HUES48 (cell line): ENCODE measurements around the gene U2AF1L4.

Experiments used
- H3K27ac ChIP-seq: one replicate; pipeline ENCODE4 v1.7.0; 2013; ENCODE audit warnings: low read depth, low read length, inconsistent platforms
- H3K27me3 ChIP-seq: 2 replicates; pipeline ENCODE4 v1.6.1; 2013; ENCODE audit warnings: mild to moderate bottlenecking, low read length; ENCODE audit not compliant: control insufficient read depth, insufficient read depth
- H3K36me3 ChIP-seq: 2 replicates; pipeline ENCODE4 v1.6.1; 2013; ENCODE audit warnings: low read length; ENCODE audit not compliant: control insufficient read depth, insufficient read depth
- H3K4me1 ChIP-seq: 2 replicates; pipeline ENCODE4 v1.6.1; 2013; ENCODE audit warnings: mild to moderate bottlenecking, low read length; ENCODE audit not compliant: control insufficient read depth, insufficient read depth
- H3K4me3 ChIP-seq: 2 replicates; pipeline ENCODE4 v1.5.1; 2013; ENCODE audit warnings: mild to moderate bottlenecking, low read depth, low read length
- H3K9ac ChIP-seq: 2 replicates; pipeline ENCODE4 v1.6.1; 2013; ENCODE audit warnings: mild to moderate bottlenecking, low read depth, low read length, moderate library complexity
- H3K9me3 ChIP-seq: 2 replicates; pipeline ENCODE4 v1.6.1; 2013; ENCODE audit warnings: low read length; ENCODE audit not compliant: control insufficient read depth, insufficient read depth

The U2AF1L4 gene

GRCh38 chr19:35755550-35756376, 10.5 kb upstream of the U2AF1L4 start:
- peaks cover 17% of the 10 kb centered on the region; the same call in 1 of the 2 replicates for H3K36me3 ChIP-seq
- peak overlapping the region; percentile 64 for H3K4me3 ChIP-seq
- H3K27me3 ChIP-seq: peaks cover 3% of the 10 kb centered on the region; the same call in 1 of the 2 replicates
- H3K4me1 ChIP-seq: peaks cover 9% of the 10 kb centered on the region; the same call in 1 of the 2 replicates
- no peak overlapping the region for H3K9ac ChIP-seq
- H3K27ac ChIP-seq: no peak overlapping the region
- no peaks in the 10 kb centered on the region for H3K9me3 ChIP-seq

- H3K4me1 ChIP-seq: peaks cover 9% of the 10 kb centered on the region; the same call in 1 of the 2 replicates
- H3K4me3 ChIP-seq: peak overlapping the region; percentile 64
- peaks cover 3% of the 10 kb centered on the region; the same call in 1 of the 2 replicates for H3K27me3 ChIP-seq
- H3K9ac ChIP-seq: no peak overlapping the region
- H3K36me3 ChIP-seq: peaks cover 14% of the 10 kb centered on the region; the same call in 1 of the 2 replicates
- no peaks in the 10 kb centered on the region for H3K9me3 ChIP-seq
- H3K27ac ChIP-seq: no peak overlapping the region
These were observed 9.9 kb upstream of the U2AF1L4 start for GRCh38 chr19:35755131-35755549.

GRCh38 chr19:35754370-35755130, 9.3 kb upstream of the U2AF1L4 start:
- no peak overlapping the region for H3K4me3 ChIP-seq
- H3K27me3 ChIP-seq: peaks cover 3% of the 10 kb centered on the region; the same call in 1 of the 2 replicates
- no peaks in the 10 kb centered on the region for H3K9me3 ChIP-seq
- H3K9ac ChIP-seq: no peak overlapping the region
- peaks cover 8% of the 10 kb centered on the region; the same call in 1 of the 2 replicates for H3K36me3 ChIP-seq
- H3K4me1 ChIP-seq: peaks cover 9% of the 10 kb centered on the region; the same call in 1 of the 2 replicates
- H3K27ac ChIP-seq: no peak overlapping the region

DNA sequence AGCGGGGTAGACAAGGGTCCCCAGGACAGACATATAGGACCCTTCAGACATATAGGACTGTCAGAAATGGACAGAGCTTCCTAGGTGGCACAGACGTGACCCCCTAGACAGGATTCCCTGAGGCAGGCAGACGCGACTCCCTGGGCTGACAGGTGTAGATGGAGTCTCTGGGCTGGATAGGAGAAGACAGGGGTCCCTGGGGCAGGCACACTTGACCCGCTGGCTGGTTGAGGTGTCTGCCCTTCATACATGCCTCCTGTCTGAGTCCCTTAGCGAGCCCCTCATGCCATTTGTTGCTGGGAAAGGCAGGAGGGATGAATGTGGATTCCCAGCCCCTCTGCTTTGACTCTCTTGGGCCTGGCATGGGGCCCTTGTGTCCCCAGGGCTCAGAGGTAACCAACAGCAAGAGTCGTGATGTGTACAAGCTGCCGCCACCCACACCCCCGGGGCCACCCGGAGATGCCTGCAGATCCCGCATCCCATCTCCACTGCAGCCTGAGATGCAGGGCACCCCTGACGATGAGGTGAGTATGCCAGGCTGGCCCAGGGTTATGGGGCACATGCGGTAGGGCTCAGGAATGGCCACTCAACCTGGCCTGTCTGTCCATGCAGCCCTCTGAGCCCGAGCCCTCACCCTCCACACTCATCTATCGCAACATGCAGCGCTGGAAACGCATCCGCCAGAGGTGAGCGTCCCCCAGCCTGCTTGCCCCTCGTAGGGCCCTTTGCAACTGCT, 8.6 kb upstream of the U2AF1L4 start:
- H3K36me3 ChIP-seq: peaks cover 8% of the 10 kb centered on the region; the same call in 1 of the 2 replicates

GRCh38 chr19:35752746-35753350, 7.6 kb upstream of the U2AF1L4 start:
- Histone ChIP-seq H3K4me3 (no peak overlapping the region), H3K4me1 (peaks cover 9% of the 10 kb centered on the region; the same call in 1 of the 2 replicates), H3K36me3 (peaks cover 8% of the 10 kb centered on the region; the same call in 1 of the 2 replicates), H3K9me3 (no peaks in the 10 kb centered on the region), H3K27me3 (peaks cover 3% of the 10 kb centered on the region; the same call in 1 of the 2 replicates), H3K27ac (no peak overlapping the region), H3K9ac (no peak overlapping the region)

More for the DNA sequence above, 8.6 kb upstream of the U2AF1L4 start:
- peaks cover 9% of the 10 kb centered on the region; the same call in 1 of the 2 replicates for H3K4me1 ChIP-seq
- peaks cover 3% of the 10 kb centered on the region; the same call in 1 of the 2 replicates for H3K27me3 ChIP-seq
- H3K27ac ChIP-seq: no peak overlapping the region
- no peaks in the 10 kb centered on the region for H3K9me3 ChIP-seq
- no peak overlapping the region for H3K9ac ChIP-seq
- H3K4me3 ChIP-seq: no peak overlapping the region

DNA sequence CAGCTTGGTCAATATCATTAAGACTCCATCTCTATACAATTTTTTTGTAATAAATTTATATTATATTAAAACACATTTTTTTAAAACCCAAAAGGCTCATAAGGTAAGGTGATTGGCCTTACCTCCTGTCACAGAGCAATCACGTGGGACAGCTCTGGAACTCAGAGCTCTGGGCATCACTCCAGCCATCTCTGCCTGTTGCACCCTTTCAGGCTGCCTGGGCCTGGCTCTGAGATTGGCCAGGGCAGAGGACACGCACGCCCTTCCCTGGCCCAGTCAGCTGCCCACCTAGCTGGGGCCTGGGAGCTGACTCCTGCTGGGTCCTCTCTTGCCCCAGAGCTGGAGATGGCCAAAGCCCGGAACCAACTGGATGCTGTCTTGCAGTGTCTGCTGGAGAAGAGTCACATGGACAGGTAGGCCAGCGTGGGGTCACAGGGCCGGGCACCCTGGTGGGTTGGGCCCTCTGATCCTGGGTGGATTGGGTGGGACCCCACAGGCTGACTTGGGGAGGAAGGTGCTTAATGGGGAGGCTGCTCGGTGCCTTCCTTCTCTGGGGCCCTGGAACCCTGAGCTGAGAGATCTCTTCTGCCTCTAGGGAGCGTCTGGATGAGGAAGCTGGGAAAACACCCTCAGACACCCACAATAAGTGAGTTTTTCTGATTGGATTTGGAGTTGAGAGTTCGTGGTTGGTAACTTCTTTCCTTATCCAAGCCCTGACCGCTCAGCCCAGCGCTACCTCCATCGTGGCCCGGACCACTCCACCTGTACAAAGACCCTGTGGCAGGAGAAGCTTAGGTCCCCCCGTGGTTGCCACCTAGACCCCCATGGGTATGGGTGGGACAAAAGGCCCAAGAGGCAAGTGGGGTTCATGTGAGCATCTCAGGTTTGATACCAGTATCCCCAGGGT, 6.9 kb upstream of the U2AF1L4 start:
- H3K27ac ChIP-seq: no peak overlapping the region
- H3K27me3 ChIP-seq: peaks cover 3% of the 10 kb centered on the region; the same call in 1 of the 2 replicates
- H3K36me3 ChIP-seq: peaks cover 8% of the 10 kb centered on the region; the same call in 1 of the 2 replicates
- H3K4me1 ChIP-seq: peaks cover 7% of the 10 kb centered on the region; the same call in 1 of the 2 replicates
- no peak overlapping the region for H3K9ac ChIP-seq
- H3K4me3 ChIP-seq: no peak overlapping the region
- no peaks in the 10 kb centered on the region for H3K9me3 ChIP-seq

DNA sequence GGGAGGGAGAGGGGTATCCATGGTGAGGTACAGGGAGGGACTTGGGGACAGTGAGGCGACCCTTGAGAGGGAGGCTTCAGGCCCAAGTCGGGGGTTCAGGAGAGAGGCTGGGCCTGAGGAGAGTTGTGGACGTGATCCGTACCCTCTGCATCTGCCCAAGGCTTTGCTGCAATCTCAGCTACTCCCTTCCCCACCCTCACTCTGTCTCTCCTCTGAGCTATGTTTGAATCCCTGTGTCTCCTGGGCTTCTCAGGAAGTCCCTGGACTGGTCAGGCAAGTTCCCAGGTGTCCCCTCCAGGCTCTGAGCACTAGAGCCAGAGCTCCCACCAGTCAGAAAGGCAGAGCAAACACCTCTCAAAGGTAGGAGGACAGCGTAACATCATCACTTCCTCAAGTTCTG, 4.9 kb upstream of the U2AF1L4 start:
- no peaks in the 10 kb centered on the region for H3K9me3 ChIP-seq
- H3K9ac ChIP-seq: no peak overlapping the region
- H3K36me3 ChIP-seq: peaks cover 8% of the 10 kb centered on the region; the same call in 1 of the 2 replicates
- H3K4me3 ChIP-seq: no peak overlapping the region
- peaks cover 2% of the 10 kb centered on the region; the same call in 1 of the 2 replicates for H3K27me3 ChIP-seq
- H3K27ac ChIP-seq: no peak overlapping the region
- H3K4me1 ChIP-seq: no peaks in the 10 kb centered on the region; the same call in 1 of the 2 replicates

- H3K9me3 ChIP-seq: no peaks in the 10 kb centered on the region
- H3K27me3 ChIP-seq: no peaks in the 10 kb centered on the region
- peak within 1 kb of the TSS; percentile 65 for H3K27ac ChIP-seq
- peak within 1 kb of the TSS; percentile 52; the same call in 1 of the 2 replicates for H3K9ac ChIP-seq
- H3K4me3 ChIP-seq: peak within 1 kb of the TSS; percentile 96
- peaks cover 8% of the 10 kb centered on the region; the same call in 1 of the 2 replicates for H3K36me3 ChIP-seq
- H3K4me1 ChIP-seq: no peaks in the 10 kb centered on the region
These were observed 3.1 kb upstream of the U2AF1L4 start, which contains the start of gene LIN37 for GRCh38 chr19:35748106-35749020. Gene LIN37 (plus strand): TSS chr19:35748576. CDS start chr19:35748725, 149 bp downstream.
